K562 (cell line): Measurements from ENCODE around the gene PPP1R3E. TPM values are rescaled to one million over a fixed set of nuclear protein-coding genes. Genes with fewer than 3 reads are reported as not detected.

Source experiments
- ATF1 ChIP-seq, 2 experiments: fragments of 450-650 bp in 1 of 2; IDR thresholded peaks; 2 replicates each; pipeline ENCODE4 v1.6.1; 2016; ENCODE audit warnings: missing compliant biosample characterization in 1 of 2, missing genetic modification characterization in 1 of 2
- FIP1L1 ChIP-seq: fragments of 200-400 bp; formaldehyde crosslinking; IDR thresholded peaks from 2 replicates; pipeline ENCODE4 v1.6.1; 2018; ENCODE audit warnings: mild to moderate bottlenecking, low read depth, low read length; ENCODE audit not compliant: poor library complexity, severe bottlenecking
- HDAC2 ChIP-seq: fragments of 450-650 bp; IDR thresholded peaks from 2 replicates; pipeline ENCODE4 v1.6.1; 2016; ENCODE audit warnings: mild to moderate bottlenecking
- KDM5B ChIP-seq: fragments of 200-600 bp; sonication (generic); IDR thresholded peaks from 2 replicates; pipeline ENCODE4 v1.6.1; 2012; ENCODE audit warnings: low read depth, mild to moderate bottlenecking, moderate library complexity, low read length, control low read depth, inconsistent platforms; ENCODE audit not compliant: insufficient replicate concordance
- L3MBTL2 ChIP-seq: fragments of 450-650 bp; IDR thresholded peaks from 2 replicates; pipeline ENCODE4 v1.6.1; 2016; ENCODE audit warnings: mild to moderate bottlenecking, moderate library complexity
- MYBL2 ChIP-seq, 2 experiments: fragments of 450-650 bp in 1 of 2; sonication (generic) in 1 of 2; formaldehyde crosslinking in 1 of 2; IDR thresholded peaks; 2 replicates each; pipeline versions ENCODE4 v1.6.1 to v1.8.1; 2017 to 2022; ENCODE audit warnings: borderline replicate concordance in 1 of 2, inconsistent platforms in 1 of 2, low read depth in 1 of 2, mild to moderate bottlenecking in 1 of 2, missing genetic modification reagents in 1 of 2, moderate library complexity in 1 of 2
- NEUROD1 ChIP-seq: fragments of 150-350 bp; IDR thresholded peaks from 2 replicates; pipeline ENCODE4 v1.6.1; 2014; ENCODE audit warnings: borderline replicate concordance, low read length, low read depth; ENCODE audit not compliant: partially characterized antibody
- NFIX ChIP-seq: fragments of 250-450 bp; sonication (Bioruptor Pico); IDR thresholded peaks from 2 replicates; pipeline ENCODE4 v1.4.0; 2020; ENCODE audit warnings: low read depth, mild to moderate bottlenecking, moderate library complexity
- NFRKB ChIP-seq: fragments of 450-650 bp; IDR thresholded peaks from 2 replicates; pipeline ENCODE4 v1.6.1; 2016; ENCODE audit warnings: low read depth
- PHF8 ChIP-seq: fragments of 200-600 bp; sonication (generic); IDR thresholded peaks from 2 replicates; pipeline ENCODE4 v1.6.1; 2012; ENCODE audit warnings: mixed run types, mild to moderate bottlenecking, inconsistent platforms, low read length, moderate library complexity, borderline replicate concordance
- RB1 ChIP-seq: fragments of 450-650 bp; IDR thresholded peaks from 2 replicates; pipeline ENCODE4 v1.6.1; 2017; ENCODE audit warnings: low read depth, mild to moderate bottlenecking
- SIX5 ChIP-seq, 2 experiments: IDR thresholded peaks; 2 replicates each; pipeline ENCODE4 v1.6.1; 2011; ENCODE audit warnings: low read length in 2 of 2, borderline replicate concordance in 1 of 2, low read depth in 1 of 2, mild to moderate bottlenecking in 1 of 2, moderate library complexity in 1 of 2; ENCODE audit not compliant: insufficient read depth in 1 of 2
- SMARCB1 ChIP-seq: IDR thresholded peaks from 2 replicates; pipeline ENCODE4 v1.6.1; 2011; ENCODE audit warnings: improper control_type of control experiment, low read depth; ENCODE audit not compliant: insufficient read length
- SOX6 ChIP-seq: fragments of 450-650 bp; IDR thresholded peaks from 2 replicates; pipeline ENCODE4 v1.6.1; 2014; ENCODE audit warnings: mild to moderate bottlenecking
- THRA ChIP-seq: fragments of 450-650 bp; IDR thresholded peaks from 2 replicates; pipeline ENCODE4 v1.6.1; 2017; ENCODE audit warnings: mild to moderate bottlenecking, moderate library complexity
- ZNF165 ChIP-seq: fragments of 250-450 bp; sonication (Bioruptor Pico); IDR thresholded peaks from 2 replicates; pipeline ENCODE4 v1.4.0; 2020; ENCODE audit warnings: borderline replicate concordance
- ZNF3 ChIP-seq: fragments of 250-450 bp; sonication (Bioruptor Pico); IDR thresholded peaks from 2 replicates; pipeline ENCODE4 v1.5.0; 2021; ENCODE audit warnings: mild to moderate bottlenecking, moderate library complexity
- ZNF561 ChIP-seq: fragments of 450-650 bp; formaldehyde crosslinking; conservative IDR thresholded peaks from 2 replicates; pipeline ENCODE4 v1.4.0; 2020; ENCODE audit warnings: mild to moderate bottlenecking, moderate library complexity
- ZNF766 ChIP-seq: fragments of 200-800 bp; sonication (Bioruptor generic); conservative IDR thresholded peaks from 2 replicates; pipeline ENCODE4 v1.6.1; 2016; ENCODE audit warnings: missing genetic modification characterization, missing compliant biosample characterization
- ZNF785 ChIP-seq: fragments of 250-450 bp; sonication (Bioruptor Pico); IDR thresholded peaks from 2 replicates; pipeline ENCODE4 v1.4.0; 2020; ENCODE audit warnings: mild to moderate bottlenecking
- polyA plus RNA-seq, 8 experiments: library from polyadenylated mRNA; depleted of rRNA in 4 of 8; stranded (reverse) in 5 of 8; unstranded in 3 of 8; fragments of >200 nt; fragmentation: Nextera tagmentation in 2 of 8; fragmentation: Illumina TruSeq in 1 of 8; extraction: Ambion mirVana in 2 of 8; extraction: Trizol in 1 of 8; gene quantifications; 2 replicates each; pipeline versions ENCODE4 v1.2.1 to v1.2.3, GENCODE V29; 2011 to 2014; ENCODE audit warnings: inconsistent platforms in 1 of 8, missing spikeins in 1 of 8
- total RNA-seq, 7 experiments: library from RNA; depleted of rRNA in 6 of 7; stranded (reverse); fragments of >200 nt in 6 of 7; fragmentation: Illumina TruSeq in 2 of 7; extraction: Trizol in 2 of 7; gene quantifications; 2 replicates each; pipeline versions ENCODE4 v1.2.1 to v1.2.3, GENCODE V29; 2011 to 2021; ENCODE audit warnings: low replicate concordance in 1 of 7
- TF ChIP-seq, protein P1 (sequence below), 2 experiments: fragments of 450-650 bp; conservative IDR thresholded peaks; 2 replicates each; pipeline ENCODE4 v1.6.1; 2017; ENCODE audit warnings: mild to moderate bottlenecking in 2 of 2, moderate library complexity in 2 of 2
- TF ChIP-seq, protein P2 (sequence below): fragments of 450-650 bp; IDR thresholded peaks from 2 replicates; pipeline ENCODE4 v1.6.1; 2014; ENCODE audit warnings: low read depth, mild to moderate bottlenecking, moderate library complexity, borderline replicate concordance

PPP1R3E gene
- total and polyA plus RNA-seq, 9 of the 15 experiments (the other 6 are each of a cell fraction or from before 2014, with no cell fraction given): 3.2 to 18.4 (median 7.6) TPM

- TF ChIP-seq NEUROD1: peak; percentile 98
- peak; percentile 74 for TF ChIP-seq PHF8
- no peak for TF ChIP-seq ZNF165
- TF ChIP-seq MYBL2 (IDR thresholded peaks at IDR 0.05; ENCODE audit: low read depth): no peak; the same call in 1 of the 2 replicates
- no peak for TF ChIP-seq MYBL2 (CRISPR knock-in tag; IDR thresholded peaks at IDR 0.05; ENCODE audit: borderline replicate concordance)
- TF ChIP-seq NFRKB: peak; percentile 95
- TF ChIP-seq ATF1 (CRISPR knock-in tag; IDR thresholded peaks at IDR 0.05): peak; percentile 25; the same call in 1 of the 2 replicates
- peak; percentile 98 for TF ChIP-seq ATF1 (tag; IDR thresholded peaks at IDR 0.05)
- TF ChIP-seq, protein P1, sequence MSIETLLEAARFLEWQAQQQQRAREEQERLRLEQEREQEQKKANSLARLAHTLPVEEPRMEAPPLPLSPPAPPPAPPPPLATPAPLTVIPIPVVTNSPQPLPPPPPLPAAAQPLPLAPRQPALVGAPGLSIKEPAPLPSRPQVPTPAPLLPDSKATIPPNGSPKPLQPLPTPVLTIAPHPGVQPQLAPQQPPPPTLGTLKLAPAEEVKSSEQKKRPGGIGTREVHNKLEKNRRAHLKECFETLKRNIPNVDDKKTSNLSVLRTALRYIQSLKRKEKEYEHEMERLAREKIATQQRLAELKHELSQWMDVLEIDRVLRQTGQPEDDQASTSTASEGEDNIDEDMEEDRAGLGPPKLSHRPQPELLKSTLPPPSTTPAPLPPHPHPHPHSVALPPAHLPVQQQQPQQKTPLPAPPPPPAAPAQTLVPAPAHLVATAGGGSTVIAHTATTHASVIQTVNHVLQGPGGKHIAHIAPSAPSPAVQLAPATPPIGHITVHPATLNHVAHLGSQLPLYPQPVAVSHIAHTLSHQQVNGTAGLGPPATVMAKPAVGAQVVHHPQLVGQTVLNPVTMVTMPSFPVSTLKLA (conservative IDR thresholded peaks at IDR 0.05): peak; percentile 52 to 65
- TF ChIP-seq NFIX: no peak
- no peak for TF ChIP-seq THRA
- peak; percentile 74 for TF ChIP-seq ZNF766 (CRISPR knock-in tag)
- no peak for TF ChIP-seq HDAC2
- TF ChIP-seq ZNF561 (CRISPR knock-in tag): no peak
- no peak for TF ChIP-seq FIP1L1
- no peak for TF ChIP-seq SIX5 (IDR thresholded peaks at IDR 0.05; ENCODE audit: borderline replicate concordance in 1 of 2, insufficient read depth in 1 of 2, low read depth in 1 of 2, low read length in 2 of 2)
- peak; percentile 93 for TF ChIP-seq L3MBTL2
- 0 out of 2 replicates have a peak, but pooled peaks have one; percentile 42 for TF ChIP-seq RB1
- TF ChIP-seq SOX6: peak; percentile 16; the same call in 1 of the 2 replicates
- TF ChIP-seq SMARCB1: no peak
- no peak for TF ChIP-seq ZNF785 (CRISPR knock-in tag)
- peak; percentile 67 for TF ChIP-seq KDM5B
- TF ChIP-seq, protein P2, sequence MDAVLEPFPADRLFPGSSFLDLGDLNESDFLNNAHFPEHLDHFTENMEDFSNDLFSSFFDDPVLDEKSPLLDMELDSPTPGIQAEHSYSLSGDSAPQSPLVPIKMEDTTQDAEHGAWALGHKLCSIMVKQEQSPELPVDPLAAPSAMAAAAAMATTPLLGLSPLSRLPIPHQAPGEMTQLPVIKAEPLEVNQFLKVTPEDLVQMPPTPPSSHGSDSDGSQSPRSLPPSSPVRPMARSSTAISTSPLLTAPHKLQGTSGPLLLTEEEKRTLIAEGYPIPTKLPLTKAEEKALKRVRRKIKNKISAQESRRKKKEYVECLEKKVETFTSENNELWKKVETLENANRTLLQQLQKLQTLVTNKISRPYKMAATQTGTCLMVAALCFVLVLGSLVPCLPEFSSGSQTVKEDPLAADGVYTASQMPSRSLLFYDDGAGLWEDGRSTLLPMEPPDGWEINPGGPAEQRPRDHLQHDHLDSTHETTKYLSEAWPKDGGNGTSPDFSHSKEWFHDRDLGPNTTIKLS: peak; percentile 71; the same call in 1 of the 2 replicates
- TF ChIP-seq ZNF3: no peak
Observed at GRCh38 chr14:23320584-23321571, 18.2 kb upstream of the PPP1R3E start, which contains the start of gene PABPN1 (continued).
